HepG2 (cell line): ENCODE data around the gene ABCC3. TPM values are rescaled to one million over a fixed set of nuclear protein-coding genes. Genes with fewer than 3 reads are reported as not detected.
A peak's percentile ranks its signal among the peaks of the same experiment; 100 is the strongest.

Experiments used
- CCAR2 ChIP-seq: fragments of 200-400 bp; formaldehyde crosslinking; optimal IDR thresholded peaks from 2 replicates; pipeline ENCODE3; 2018; ENCODE audit warnings: low read depth, mild to moderate bottlenecking, low read length, moderate library complexity
- EEA1 ChIP-seq: sonication (generic); formaldehyde crosslinking; IDR thresholded peaks from 2 replicates; pipeline ENCODE4 v1.5.1; 2020; ENCODE audit warnings: mild to moderate bottlenecking, missing genetic modification reagents, borderline replicate concordance
- GLI4 ChIP-seq: sonication (generic); formaldehyde crosslinking; IDR thresholded peaks from 2 replicates; pipeline ENCODE4 v1.5.1; 2020; ENCODE audit warnings: missing genetic modification reagents, mild to moderate bottlenecking, moderate library complexity, borderline replicate concordance
- HCFC1 ChIP-seq: fragments of 150-350 bp; IDR thresholded peaks from 2 replicates; pipeline ENCODE4 v1.6.1; 2014; ENCODE audit warnings: low read depth, low read length
- HNF4A ChIP-seq: sonication (generic); formaldehyde crosslinking; IDR thresholded peaks from 2 replicates; pipeline ENCODE4 v1.4.0; 2020; ENCODE audit warnings: missing genetic modification reagents
- HNF4G ChIP-seq, 2 experiments: sonication (generic) in 1 of 2; formaldehyde crosslinking in 1 of 2; IDR thresholded peaks; 2 replicates each; pipeline versions ENCODE4 v1.4.0 to v1.6.1; 2011 to 2020; ENCODE audit warnings: borderline replicate concordance in 2 of 2, low read depth in 2 of 2, mild to moderate bottlenecking in 2 of 2, low read length in 1 of 2, missing genetic modification reagents in 1 of 2, moderate library complexity in 1 of 2
- MBD4 ChIP-seq: IDR thresholded peaks from 2 replicates; pipeline ENCODE4 v1.6.1; 2012; ENCODE audit warnings: low read length, inconsistent platforms, borderline replicate concordance
- PAWR ChIP-seq: sonication (generic); formaldehyde crosslinking; IDR thresholded peaks from 2 replicates; pipeline ENCODE4 v1.4.0; 2020; ENCODE audit warnings: missing genetic modification reagents, mild to moderate bottlenecking, borderline replicate concordance
- PHF21A ChIP-seq: sonication (generic); formaldehyde crosslinking; IDR thresholded peaks from 2 replicates; pipeline ENCODE4 v1.5.0; 2020; ENCODE audit warnings: mild to moderate bottlenecking, missing genetic modification reagents
- ZFX ChIP-seq: sonication (generic); formaldehyde crosslinking; IDR thresholded peaks from 2 replicates; pipeline ENCODE4 v1.4.0; 2020; ENCODE audit warnings: mild to moderate bottlenecking, low read depth, missing genetic modification reagents, moderate library complexity
- ZKSCAN5 ChIP-seq: sonication (generic); formaldehyde crosslinking; IDR thresholded peaks from 2 replicates; pipeline ENCODE4 v1.5.1; 2020; ENCODE audit warnings: mild to moderate bottlenecking, missing genetic modification reagents
- ZNF234 ChIP-seq: sonication (generic); formaldehyde crosslinking; conservative IDR thresholded peaks from 2 replicates; pipeline ENCODE4 v1.5.1; 2020; ENCODE audit warnings: mild to moderate bottlenecking, missing genetic modification reagents
- ZNF30 ChIP-seq: sonication (generic); formaldehyde crosslinking; IDR thresholded peaks from 2 replicates; pipeline ENCODE4 v1.5.0; 2020; ENCODE audit warnings: mild to moderate bottlenecking, missing genetic modification reagents
- ZNF512B ChIP-seq: sonication (generic); formaldehyde crosslinking; IDR thresholded peaks from 2 replicates; pipeline ENCODE4 v1.5.1; 2020; ENCODE audit warnings: missing genetic modification reagents, mild to moderate bottlenecking, borderline replicate concordance
- ZNF607 ChIP-seq: sonication (generic); formaldehyde crosslinking; IDR thresholded peaks from 2 replicates; pipeline ENCODE4 v1.5.1; 2020; ENCODE audit warnings: missing genetic modification reagents, mild to moderate bottlenecking, borderline replicate concordance
- ZNF850 ChIP-seq: sonication (generic); formaldehyde crosslinking; conservative IDR thresholded peaks from 2 replicates; pipeline ENCODE4 v1.9.0; 2021; ENCODE audit warnings: mild to moderate bottlenecking, missing genetic modification reagents
- polyA plus RNA-seq, 8 experiments: library from polyadenylated mRNA; depleted of rRNA in 3 of 8; stranded (reverse) in 7 of 8; unstranded in 1 of 8; fragments of >200 nt; fragmentation: Illumina TruSeq in 4 of 8; extraction: Trizol in 4 of 8; gene quantifications; 2 replicates each; pipeline versions ENCODE4 v1.2.1 to v1.2.3, GENCODE V29; 2011 to 2016; ENCODE audit warnings: low read depth in 4 of 8, missing spikeins in 1 of 8, mixed read lengths in 1 of 8; ENCODE audit not compliant: insufficient read depth in 1 of 8
- total RNA-seq, 5 experiments: library from RNA; depleted of rRNA; stranded (reverse); fragments of >200 nt; fragmentation: Illumina TruSeq; extraction: Trizol; gene quantifications; 2 replicates each; pipeline ENCODE4 v1.2.3, GENCODE V29; 2016; ENCODE audit warnings: low read depth in 1 of 5
- TF ChIP-seq, protein P1 (sequence below): sonication (generic); formaldehyde crosslinking; IDR thresholded peaks from 2 replicates; pipeline ENCODE4 v1.9.0; 2022; ENCODE audit warnings: low read depth, missing genetic modification reagents
- TF ChIP-seq, protein P2 (sequence below): sonication (generic); formaldehyde crosslinking; IDR thresholded peaks from 2 replicates; pipeline ENCODE4 v1.5.1; 2020; ENCODE audit warnings: mild to moderate bottlenecking, missing genetic modification reagents, borderline replicate concordance

Gene ABCC3
- total and polyA plus RNA-seq, 2 of the 13 experiments (the other 11 are each of a cell fraction or from before 2014, with no cell fraction given): 25.2 to 50.7 TPM

DNA sequence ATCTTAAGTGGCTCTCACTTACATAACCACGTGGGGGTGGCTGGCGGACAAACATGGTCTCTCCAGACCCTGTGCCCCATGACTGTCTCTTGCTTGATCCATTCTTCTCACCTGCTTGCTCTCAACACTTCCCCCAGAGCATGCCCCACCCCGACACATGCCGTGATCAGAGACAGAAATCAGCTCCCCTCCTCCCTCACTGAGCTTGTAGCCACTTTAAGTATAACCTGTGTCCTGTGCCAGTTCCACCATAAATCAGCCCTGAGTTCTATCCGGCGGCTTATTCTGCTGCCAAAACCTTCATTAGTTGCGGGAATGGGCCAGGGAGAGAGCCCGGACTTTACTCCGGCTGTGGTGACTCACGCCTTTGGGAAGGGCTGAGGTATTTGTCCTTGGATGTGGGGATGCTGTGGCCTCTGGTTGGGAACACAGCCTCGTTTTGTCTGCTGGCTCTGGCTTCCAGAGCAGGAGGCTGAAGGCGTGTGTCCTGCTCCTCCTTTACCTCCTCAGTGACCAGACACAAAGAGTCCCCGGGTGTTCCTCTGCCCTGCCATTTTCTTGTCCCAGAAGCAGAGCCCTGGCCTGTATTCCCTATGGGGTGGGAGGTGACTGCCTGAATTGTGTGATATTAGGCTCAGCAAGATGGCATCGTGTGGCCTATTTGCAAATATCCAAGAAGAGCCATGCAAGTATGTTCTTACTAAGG, 52.0 kb downstream of the ABCC3 start (continued):
- peak; percentile 94 for TF ChIP-seq PHF21A (CRISPR knock-in tag)
- TF ChIP-seq ZNF30 (CRISPR knock-in tag): no peak
- TF ChIP-seq CCAR2: no peak
- peak; percentile 91 for TF ChIP-seq HNF4G (IDR thresholded peaks at IDR 0.05; ENCODE audit: borderline replicate concordance, low read depth, low read length)
- TF ChIP-seq HNF4G (CRISPR knock-in tag; IDR thresholded peaks at IDR 0.05; ENCODE audit: borderline replicate concordance, low read depth): peak; percentile 96
- TF ChIP-seq ZNF607: peak; percentile 72; the same call in 1 of the 2 replicates
- TF ChIP-seq HCFC1: no peak; the same call in 1 of the 2 replicates
- no peak for TF ChIP-seq MBD4
- peak; percentile 63; the same call in 1 of the 2 replicates for TF ChIP-seq ZFX
- TF ChIP-seq ZNF234 (CRISPR knock-in tag): no peak
- TF ChIP-seq PAWR (CRISPR knock-in tag): no peak
- peak; percentile 87; the same call in 1 of the 2 replicates for TF ChIP-seq GLI4
- no peak for TF ChIP-seq ZNF850 (CRISPR knock-in tag)
- no peak for TF ChIP-seq ZKSCAN5 (CRISPR knock-in tag)
- no peak for TF ChIP-seq EEA1 (CRISPR knock-in tag)
- peak; percentile 96 for TF ChIP-seq HNF4A (CRISPR knock-in tag)
- TF ChIP-seq, protein P1, sequence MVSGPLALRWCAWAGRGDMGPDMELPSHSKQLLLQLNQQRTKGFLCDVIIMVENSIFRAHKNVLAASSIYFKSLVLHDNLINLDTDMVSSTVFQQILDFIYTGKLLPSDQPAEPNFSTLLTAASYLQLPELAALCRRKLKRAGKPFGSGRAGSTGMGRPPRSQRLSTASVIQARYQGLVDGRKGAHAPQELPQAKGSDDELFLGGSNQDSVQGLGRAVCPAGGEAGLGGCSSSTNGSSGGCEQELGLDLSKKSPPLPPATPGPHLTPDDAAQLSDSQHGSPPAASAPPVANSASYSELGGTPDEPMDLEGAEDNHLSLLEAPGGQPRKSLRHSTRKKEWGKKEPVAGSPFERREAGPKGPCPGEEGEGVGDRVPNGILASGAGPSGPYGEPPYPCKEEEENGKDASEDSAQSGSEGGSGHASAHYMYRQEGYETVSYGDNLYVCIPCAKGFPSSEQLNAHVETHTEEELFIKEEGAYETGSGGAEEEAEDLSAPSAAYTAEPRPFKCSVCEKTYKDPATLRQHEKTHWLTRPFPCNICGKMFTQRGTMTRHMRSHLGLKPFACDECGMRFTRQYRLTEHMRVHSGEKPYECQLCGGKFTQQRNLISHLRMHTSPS: no peak; the same call in 1 of the 2 replicates
- TF ChIP-seq ZNF512B (CRISPR knock-in tag): no peak
- TF ChIP-seq, protein P2, sequence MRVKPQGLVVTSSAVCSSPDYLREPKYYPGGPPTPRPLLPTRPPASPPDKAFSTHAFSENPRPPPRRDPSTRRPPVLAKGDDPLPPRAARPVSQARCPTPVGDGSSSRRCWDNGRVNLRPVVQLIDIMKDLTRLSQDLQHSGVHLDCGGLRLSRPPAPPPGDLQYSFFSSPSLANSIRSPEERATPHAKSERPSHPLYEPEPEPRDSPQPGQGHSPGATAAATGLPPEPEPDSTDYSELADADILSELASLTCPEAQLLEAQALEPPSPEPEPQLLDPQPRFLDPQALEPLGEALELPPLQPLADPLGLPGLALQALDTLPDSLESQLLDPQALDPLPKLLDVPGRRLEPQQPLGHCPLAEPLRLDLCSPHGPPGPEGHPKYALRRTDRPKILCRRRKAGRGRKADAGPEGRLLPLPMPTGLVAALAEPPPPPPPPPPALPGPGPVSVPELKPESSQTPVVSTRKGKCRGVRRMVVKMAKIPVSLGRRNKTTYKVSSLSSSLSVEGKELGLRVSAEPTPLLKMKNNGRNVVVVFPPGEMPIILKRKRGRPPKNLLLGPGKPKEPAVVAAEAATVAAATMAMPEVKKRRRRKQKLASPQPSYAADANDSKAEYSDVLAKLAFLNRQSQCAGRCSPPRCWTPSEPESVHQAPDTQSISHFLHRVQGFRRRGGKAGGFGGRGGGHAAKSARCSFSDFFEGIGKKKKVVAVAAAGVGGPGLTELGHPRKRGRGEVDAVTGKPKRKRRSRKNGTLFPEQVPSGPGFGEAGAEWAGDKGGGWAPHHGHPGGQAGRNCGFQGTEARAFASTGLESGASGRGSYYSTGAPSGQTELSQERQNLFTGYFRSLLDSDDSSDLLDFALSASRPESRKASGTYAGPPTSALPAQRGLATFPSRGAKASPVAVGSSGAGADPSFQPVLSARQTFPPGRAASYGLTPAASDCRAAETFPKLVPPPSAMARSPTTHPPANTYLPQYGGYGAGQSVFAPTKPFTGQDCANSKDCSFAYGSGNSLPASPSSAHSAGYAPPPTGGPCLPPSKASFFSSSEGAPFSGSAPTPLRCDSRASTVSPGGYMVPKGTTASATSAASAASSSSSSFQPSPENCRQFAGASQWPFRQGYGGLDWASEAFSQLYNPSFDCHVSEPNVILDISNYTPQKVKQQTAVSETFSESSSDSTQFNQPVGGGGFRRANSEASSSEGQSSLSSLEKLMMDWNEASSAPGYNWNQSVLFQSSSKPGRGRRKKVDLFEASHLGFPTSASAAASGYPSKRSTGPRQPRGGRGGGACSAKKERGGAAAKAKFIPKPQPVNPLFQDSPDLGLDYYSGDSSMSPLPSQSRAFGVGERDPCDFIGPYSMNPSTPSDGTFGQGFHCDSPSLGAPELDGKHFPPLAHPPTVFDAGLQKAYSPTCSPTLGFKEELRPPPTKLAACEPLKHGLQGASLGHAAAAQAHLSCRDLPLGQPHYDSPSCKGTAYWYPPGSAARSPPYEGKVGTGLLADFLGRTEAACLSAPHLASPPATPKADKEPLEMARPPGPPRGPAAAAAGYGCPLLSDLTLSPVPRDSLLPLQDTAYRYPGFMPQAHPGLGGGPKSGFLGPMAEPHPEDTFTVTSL: peak; percentile 85; the same call in 1 of the 2 replicates
